ENCODE measurements around the gene C3orf49. TPM values are rescaled to one million over a fixed set of nuclear protein-coding genes. Genes with fewer than 3 reads are reported as not detected.

The C3orf49 gene
- total RNA-seq, 1 experiment from 2014 or later = not detected

DNA sequence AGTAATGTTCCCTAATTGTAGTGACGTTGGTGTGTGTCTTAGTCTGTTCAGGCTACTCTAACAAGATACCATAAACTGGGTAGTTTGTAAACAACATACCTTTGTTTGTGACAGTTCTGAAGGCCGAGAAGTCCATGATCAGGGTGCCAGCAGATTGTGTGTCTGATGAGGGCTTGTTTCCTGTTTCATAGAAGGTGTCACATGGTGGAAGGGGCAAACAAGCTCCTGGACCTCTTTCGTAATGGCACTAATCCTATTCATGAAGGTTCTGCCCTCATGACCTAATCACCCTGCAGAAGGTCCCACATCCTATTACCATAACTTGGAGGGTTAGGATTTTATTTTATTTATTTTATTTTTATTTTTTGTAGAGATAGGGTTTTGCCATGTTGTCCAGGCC lies 55.7 kb downstream of the C3orf49 start:
- TF ChIP-seq, protein P1, sequence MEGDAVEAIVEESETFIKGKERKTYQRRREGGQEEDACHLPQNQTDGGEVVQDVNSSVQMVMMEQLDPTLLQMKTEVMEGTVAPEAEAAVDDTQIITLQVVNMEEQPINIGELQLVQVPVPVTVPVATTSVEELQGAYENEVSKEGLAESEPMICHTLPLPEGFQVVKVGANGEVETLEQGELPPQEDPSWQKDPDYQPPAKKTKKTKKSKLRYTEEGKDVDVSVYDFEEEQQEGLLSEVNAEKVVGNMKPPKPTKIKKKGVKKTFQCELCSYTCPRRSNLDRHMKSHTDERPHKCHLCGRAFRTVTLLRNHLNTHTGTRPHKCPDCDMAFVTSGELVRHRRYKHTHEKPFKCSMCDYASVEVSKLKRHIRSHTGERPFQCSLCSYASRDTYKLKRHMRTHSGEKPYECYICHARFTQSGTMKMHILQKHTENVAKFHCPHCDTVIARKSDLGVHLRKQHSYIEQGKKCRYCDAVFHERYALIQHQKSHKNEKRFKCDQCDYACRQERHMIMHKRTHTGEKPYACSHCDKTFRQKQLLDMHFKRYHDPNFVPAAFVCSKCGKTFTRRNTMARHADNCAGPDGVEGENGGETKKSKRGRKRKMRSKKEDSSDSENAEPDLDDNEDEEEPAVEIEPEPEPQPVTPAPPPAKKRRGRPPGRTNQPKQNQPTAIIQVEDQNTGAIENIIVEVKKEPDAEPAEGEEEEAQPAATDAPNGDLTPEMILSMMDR (conservative IDR thresholded peaks at IDR 0.05; ENCODE audit: low read depth, low read length) = no peak
- Histone ChIP-seq H3K9me2 (replicated peaks; ENCODE audit: low read length) (no peaks in the 10 kb centered on the region), H3F3A (ENCODE audit: low read length, unreplicated experiment) (no peaks in the 10 kb centered on the region), H3K4me3 (ENCODE audit: low read length) (no peak overlapping the region), H2AFZ (ENCODE audit: low read length) (no peak overlapping the region), H3K36me3 (ENCODE audit: low read depth, low read length) (no peaks in the 10 kb centered on the region), H3K4me2 (ENCODE audit: low read length) (no peak overlapping the region), H3K9ac (ENCODE audit: low read length) (no peak overlapping the region), H3K9me3 (ENCODE audit: low read length) (no peaks in the 10 kb centered on the region), H3K79me2 (ENCODE audit: low read length) (peaks cover 48% of the 10 kb centered on the region), H3K4me1 (ENCODE audit: insufficient read depth, low read length) (peaks cover 20% of the 10 kb centered on the region), H4K20me1 (ENCODE audit: low read length) (no peaks in the 10 kb centered on the region), H3K27me3 (ENCODE audit: low read length) (no peaks in the 10 kb centered on the region), H3K27ac (ENCODE audit: low read length) (no peak overlapping the region)
- BruUV-seq (replicated peaks) = no TSS peak
- intact Hi-C loops (cut with micrococcal nuclease) = no loop called here
- CTCF ChIA-PET = no interaction called here
- ATAC-seq = no peak
- DNase-seq = no peak
- POLR2A ChIA-PET (ENCODE audit: unreplicated experiment) = no interaction called here

DNA sequence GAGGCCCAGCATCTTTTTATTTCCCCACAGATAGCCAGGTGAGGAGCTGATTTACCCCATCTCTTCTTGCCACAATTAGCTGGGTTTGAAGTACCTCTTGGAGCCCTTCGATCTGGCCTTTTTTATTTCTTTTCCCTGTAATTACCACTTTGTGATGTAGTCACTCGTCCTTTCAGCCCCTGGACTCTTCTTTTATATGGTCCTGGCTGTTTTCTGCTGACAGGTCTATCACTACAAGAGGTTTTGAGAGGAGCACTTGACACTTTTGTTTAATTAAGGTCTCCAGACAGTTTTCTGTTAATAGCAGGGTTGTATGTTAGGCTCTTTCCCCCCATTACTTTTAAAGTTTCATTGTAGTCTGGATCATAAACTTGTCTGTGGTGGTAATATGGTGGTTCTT lies 56.4 kb downstream of the C3orf49 start:
- no peak overlapping the region for H3K4me3 ChIP-seq (ENCODE audit: low read length)
- no peak overlapping the region for H2AFZ ChIP-seq (ENCODE audit: low read length)
- TF ChIP-seq, protein P1 (conservative IDR thresholded peaks at IDR 0.05; ENCODE audit: low read depth, low read length) = no peak
- TF ChIP-seq EZH2 (IDR thresholded peaks at IDR 0.05; ENCODE audit: low read length, unreplicated experiment) (no peak), EZH2phosphoT487 (IDR thresholded peaks at IDR 0.05; ENCODE audit: borderline replicate concordance, low read length) (no peak)
- no peak overlapping the region for H3K27ac ChIP-seq (ENCODE audit: low read length)
- H3K9ac ChIP-seq (ENCODE audit: low read length) = no peak overlapping the region
- H3F3A ChIP-seq (ENCODE audit: low read length, unreplicated experiment) = no peaks in the 10 kb centered on the region
- no peaks in the 10 kb centered on the region for H3K27me3 ChIP-seq (ENCODE audit: low read length)
- CTCF ChIA-PET = no interaction called here
- H3K4me2 ChIP-seq (ENCODE audit: low read length) = no peak overlapping the region
- no TSS peak for BruUV-seq (replicated peaks)
- H4K20me1 ChIP-seq (ENCODE audit: low read length) = no peaks in the 10 kb centered on the region
- H3K36me3 ChIP-seq (ENCODE audit: low read depth, low read length) = no peaks in the 10 kb centered on the region
- intact Hi-C loops (cut with micrococcal nuclease) = no loop called here
- no peak for DNase-seq
- H3K4me1 ChIP-seq (ENCODE audit: insufficient read depth, low read length) = peaks cover 18% of the 10 kb centered on the region
- no peaks in the 10 kb centered on the region for H3K9me2 ChIP-seq (replicated peaks; ENCODE audit: low read length)
- H3K9me3 ChIP-seq (ENCODE audit: low read length) = no peaks in the 10 kb centered on the region
- POLR2A ChIA-PET (ENCODE audit: unreplicated experiment) = no interaction called here
- H3K79me2 ChIP-seq (ENCODE audit: low read length) = peaks cover 41% of the 10 kb centered on the region
- ATAC-seq = no peak

DNA sequence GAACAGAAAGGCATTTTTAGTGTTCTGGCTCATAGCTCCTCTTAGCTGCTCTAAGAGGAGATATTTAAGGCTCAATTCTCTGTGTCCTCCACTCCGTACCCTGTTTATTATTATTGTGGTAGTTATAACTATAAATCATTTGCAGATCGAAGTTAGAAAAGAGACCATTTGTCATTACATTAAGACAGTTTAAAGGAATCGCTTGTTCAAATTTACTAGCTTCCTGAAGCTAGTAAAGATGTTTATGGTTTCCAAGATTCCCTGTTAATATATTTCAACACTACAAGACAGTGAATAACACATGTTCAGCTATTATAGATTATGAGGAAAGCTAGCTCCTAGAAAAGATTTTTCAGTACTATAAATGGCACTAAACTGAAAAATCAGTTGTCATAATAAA lies 57.2 kb downstream of the C3orf49 start:
- Histone ChIP-seq H3K4me2 (ENCODE audit: low read length) (no peak overlapping the region), H3K4me3 (ENCODE audit: low read length) (no peak overlapping the region), H3K27me3 (ENCODE audit: low read length) (no peaks in the 10 kb centered on the region), H3K9ac (ENCODE audit: low read length) (no peak overlapping the region), H3K79me2 (ENCODE audit: low read length) (peaks cover 40% of the 10 kb centered on the region), H4K20me1 (ENCODE audit: low read length) (no peaks in the 10 kb centered on the region), H3K9me2 (replicated peaks; ENCODE audit: low read length) (no peaks in the 10 kb centered on the region), H3K9me3 (ENCODE audit: low read length) (no peaks in the 10 kb centered on the region), H3K36me3 (ENCODE audit: low read depth, low read length) (no peaks in the 10 kb centered on the region), H3K4me1 (ENCODE audit: insufficient read depth, low read length) (peaks cover 11% of the 10 kb centered on the region), H3F3A (ENCODE audit: low read length, unreplicated experiment) (no peaks in the 10 kb centered on the region), H2AFZ (ENCODE audit: low read length) (no peak overlapping the region), H3K27ac (ENCODE audit: low read length) (no peak overlapping the region)
- POLR2A ChIA-PET (ENCODE audit: unreplicated experiment) = interaction anchor here (0.6 kb wide), 1 partner anchor 19 kb away, joined by 19 read pairs; no protein-coding TSS in a partner anchor
- no peak for DNase-seq
- intact Hi-C loops (cut with micrococcal nuclease) = no loop called here
- BruUV-seq (replicated peaks) = no TSS peak
- TF ChIP-seq, protein P1 (conservative IDR thresholded peaks at IDR 0.05; ENCODE audit: low read depth, low read length) = no peak
- CTCF ChIA-PET = no interaction called here
- no peak for ATAC-seq

Data from PC-3 (cell line).